ENCODE data around the gene ELL.

The ELL gene

GRCh38 chr19:18504886-18505610 lies 16.8 kb downstream of the ELL start:
- peaks cover 77% of the 10 kb centered on the region for H4K20me1 ChIP-seq (ENCODE audit: insufficient read depth)
- H3K36me3 ChIP-seq (ENCODE audit: insufficient read depth), result no peaks in the 10 kb centered on the region
- peaks cover 100% of the 10 kb centered on the region for H3K79me2 ChIP-seq (ENCODE audit: insufficient read depth, low read depth)
- no peak overlapping the region for H3K9ac ChIP-seq
- H3K4me1 ChIP-seq (ENCODE audit: low read depth, poor library complexity, severe bottlenecking), result peaks cover 39% of the 10 kb centered on the region
- H3K27me3 ChIP-seq (ENCODE audit: insufficient read depth, low read depth), result no peaks in the 10 kb centered on the region
- no peak for TF ChIP-seq CTCF (conservative IDR thresholded peaks at IDR 0.05; ENCODE audit: low read depth, low read length)
- no peak overlapping the region for H3K4me3 ChIP-seq (IDR thresholded peaks at IDR 0.05; ENCODE audit: insufficient read depth, low read depth, low read length)
- H3K27ac ChIP-seq, result no peak overlapping the region
- no peak overlapping the region for H3K4me2 ChIP-seq
- no peak overlapping the region for H2AFZ ChIP-seq (ENCODE audit: low read depth)

DNA sequence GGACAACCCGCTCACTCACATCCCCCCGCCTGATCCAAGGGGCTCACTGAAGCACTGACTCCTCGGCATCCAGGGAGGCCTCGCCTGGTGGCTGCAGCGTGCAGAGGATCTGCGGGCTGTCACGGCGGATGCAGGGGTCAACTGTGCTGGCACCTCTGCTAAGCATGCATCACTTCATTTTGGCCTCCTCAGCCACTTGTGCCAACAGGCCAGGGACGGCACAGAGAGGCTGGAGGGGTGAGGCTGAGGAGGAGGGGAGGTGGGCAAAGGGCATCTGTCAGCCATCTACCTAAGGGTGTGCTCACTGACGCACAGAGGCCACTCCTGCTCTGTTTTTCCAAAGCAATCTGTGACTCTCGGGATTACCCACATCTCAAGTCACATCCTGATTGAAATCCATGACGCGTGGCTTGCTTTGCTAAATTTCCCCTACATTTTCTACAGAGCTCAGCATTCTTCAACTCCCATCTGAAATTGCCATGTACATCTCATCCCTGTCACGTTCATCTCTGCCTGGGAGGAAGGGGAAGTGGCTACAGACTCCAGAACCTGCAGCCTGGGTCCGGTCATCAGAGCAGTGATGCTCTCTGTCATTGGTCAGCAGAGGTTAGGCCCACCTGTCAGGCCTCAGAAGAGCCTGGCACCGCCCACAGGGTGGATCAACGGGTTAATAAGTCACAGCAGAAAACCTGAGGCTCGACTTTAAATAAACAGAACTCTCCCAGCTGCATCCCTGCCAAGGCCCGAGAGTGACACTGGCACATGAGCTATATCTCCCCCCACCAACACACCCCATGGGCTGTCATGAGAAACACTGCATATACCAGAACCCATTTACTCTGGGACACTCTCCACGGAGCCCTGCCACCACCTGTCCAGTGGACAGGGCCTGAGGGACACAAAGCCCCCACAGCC lies 17.6 kb downstream of the ELL start:
- Histone ChIP-seq H2AFZ (ENCODE audit: low read depth) (no peak overlapping the region), H3K9ac (no peak overlapping the region), H3K4me2 (no peak overlapping the region), H3K27ac (no peak overlapping the region), H3K4me3 (IDR thresholded peaks at IDR 0.05; ENCODE audit: insufficient read depth, low read depth, low read length) (no peak overlapping the region), H3K4me1 (ENCODE audit: low read depth, poor library complexity, severe bottlenecking) (peaks cover 46% of the 10 kb centered on the region), H3K36me3 (ENCODE audit: insufficient read depth) (no peaks in the 10 kb centered on the region), H3K27me3 (ENCODE audit: insufficient read depth, low read depth) (no peaks in the 10 kb centered on the region), H4K20me1 (ENCODE audit: insufficient read depth) (peaks cover 79% of the 10 kb centered on the region), H3K79me2 (ENCODE audit: insufficient read depth, low read depth) (peaks cover 100% of the 10 kb centered on the region)
- TF ChIP-seq CTCF (conservative IDR thresholded peaks at IDR 0.05; ENCODE audit: low read depth, low read length), result no peak

GRCh38 chr19:18503337-18503970 lies 18.4 kb downstream of the ELL start:
- TF ChIP-seq CTCF (conservative IDR thresholded peaks at IDR 0.05; ENCODE audit: low read depth, low read length), result no peak
- Histone ChIP-seq H3K4me1 (ENCODE audit: low read depth, poor library complexity, severe bottlenecking) (peaks cover 48% of the 10 kb centered on the region), H4K20me1 (ENCODE audit: insufficient read depth) (peaks cover 77% of the 10 kb centered on the region), H2AFZ (ENCODE audit: low read depth) (no peak overlapping the region), H3K79me2 (ENCODE audit: insufficient read depth, low read depth) (peaks cover 100% of the 10 kb centered on the region), H3K27me3 (ENCODE audit: insufficient read depth, low read depth) (no peaks in the 10 kb centered on the region), H3K4me2 (no peak overlapping the region), H3K4me3 (IDR thresholded peaks at IDR 0.05; ENCODE audit: insufficient read depth, low read depth, low read length) (no peak overlapping the region), H3K27ac (no peak overlapping the region), H3K36me3 (ENCODE audit: insufficient read depth) (no peaks in the 10 kb centered on the region), H3K9ac (no peak overlapping the region)

DNA sequence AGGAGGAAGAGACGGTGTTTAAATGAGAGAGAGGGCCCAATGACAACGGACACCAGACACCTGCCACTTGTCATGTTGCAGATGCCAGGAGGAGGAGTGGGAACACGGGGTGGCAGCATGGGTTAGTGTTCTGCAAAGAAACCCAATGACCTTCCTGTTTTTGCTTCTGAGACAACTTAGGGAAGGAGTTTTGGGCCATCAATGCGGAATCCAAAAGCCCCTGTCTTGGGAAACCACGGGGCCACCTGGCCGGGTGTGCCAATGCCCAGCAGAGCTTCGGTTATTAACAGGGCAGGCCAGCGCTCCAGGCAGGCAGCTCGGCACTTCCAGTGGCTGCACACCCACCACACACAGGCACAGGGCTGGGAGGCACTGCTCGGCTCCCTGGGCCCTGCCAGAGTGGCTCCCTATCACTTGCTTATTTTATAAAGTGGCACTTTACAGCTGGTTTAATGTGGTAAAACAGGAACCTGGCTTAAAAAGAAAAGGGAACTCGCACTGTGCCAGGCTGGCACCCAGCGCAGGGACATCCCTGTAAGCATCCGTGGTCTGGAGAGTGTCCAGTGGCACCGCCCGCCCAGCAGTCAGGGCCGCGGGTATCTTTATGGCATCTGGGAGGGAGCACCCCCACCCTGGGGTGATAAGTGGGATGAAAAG lies 19.1 kb downstream of the ELL start:
- peaks cover 77% of the 10 kb centered on the region for H4K20me1 ChIP-seq (ENCODE audit: insufficient read depth)
- H3K27me3 ChIP-seq (ENCODE audit: insufficient read depth, low read depth), result no peaks in the 10 kb centered on the region
- no peak overlapping the region for H3K9ac ChIP-seq
- H3K4me3 ChIP-seq (IDR thresholded peaks at IDR 0.05; ENCODE audit: insufficient read depth, low read depth, low read length), result no peak overlapping the region
- no peaks in the 10 kb centered on the region for H3K36me3 ChIP-seq (ENCODE audit: insufficient read depth)
- no peak overlapping the region for H2AFZ ChIP-seq (ENCODE audit: low read depth)
- no peak for TF ChIP-seq CTCF (conservative IDR thresholded peaks at IDR 0.05; ENCODE audit: low read depth, low read length)
- no peak overlapping the region for H3K4me2 ChIP-seq
- H3K79me2 ChIP-seq (ENCODE audit: insufficient read depth, low read depth), result peaks cover 100% of the 10 kb centered on the region
- H3K4me1 ChIP-seq (ENCODE audit: low read depth, poor library complexity, severe bottlenecking), result peaks cover 46% of the 10 kb centered on the region
- H3K27ac ChIP-seq, result no peak overlapping the region
